Stimulated activated CD8-positive, alpha-beta memory T cell treated with anti-CD3 and anti-CD28 coated beads, Interleukin-15, amount 100 ng/mL, for 24 hours (primary cell): ENCODE results near the gene SF3A2.

ENCODE experiments used
- DNase-seq: peaks from one replicate; pipeline ENCODE4 v3.0.0-alpha.2; 2020; ENCODE audit warnings: low read depth

SF3A2 gene

DNA sequence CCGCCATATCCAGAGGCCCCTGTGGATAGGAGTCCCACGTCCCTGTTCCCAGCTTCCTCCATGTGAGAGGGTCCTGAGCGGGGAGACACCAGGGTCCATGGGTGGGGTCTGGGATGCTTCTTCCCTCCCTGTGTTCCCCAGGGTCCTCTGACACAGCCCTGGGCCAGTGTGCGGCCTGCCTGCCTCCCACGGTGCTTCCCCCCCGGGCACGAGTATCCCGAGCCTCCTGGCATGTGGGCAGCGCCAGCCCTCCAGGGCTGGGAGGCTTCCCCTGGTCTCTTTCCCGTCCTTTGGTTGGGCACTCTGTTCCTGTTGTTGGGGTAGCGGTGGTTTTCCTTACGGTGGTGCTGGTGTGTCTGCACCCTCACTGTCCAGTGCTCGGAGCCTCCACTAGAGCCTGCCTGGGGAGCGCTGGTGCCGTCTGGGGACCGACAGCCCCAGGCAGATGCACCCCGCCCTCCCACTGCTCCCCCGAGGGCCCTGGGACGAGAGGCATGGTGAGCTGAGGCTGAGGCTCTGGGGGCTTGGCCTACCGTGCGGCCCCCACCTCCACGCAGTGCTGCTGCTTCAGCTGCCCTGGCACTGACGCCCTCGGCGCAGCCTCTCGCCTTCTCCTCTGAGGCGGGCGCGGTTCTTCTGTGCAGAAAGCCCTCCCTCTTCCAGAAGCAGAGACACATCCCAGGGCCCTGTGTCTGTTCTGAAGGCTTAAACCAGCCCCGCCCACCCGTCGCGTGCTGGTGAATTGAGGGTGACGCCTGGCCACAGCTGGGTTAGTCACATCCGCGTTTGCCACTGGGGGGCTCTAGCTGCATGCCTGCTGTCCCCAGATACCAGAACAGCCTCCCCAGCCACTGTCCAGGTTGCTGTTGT is 28.4 kb upstream of the SF3A2 start:
- DNase-seq, result no peak

DNA sequence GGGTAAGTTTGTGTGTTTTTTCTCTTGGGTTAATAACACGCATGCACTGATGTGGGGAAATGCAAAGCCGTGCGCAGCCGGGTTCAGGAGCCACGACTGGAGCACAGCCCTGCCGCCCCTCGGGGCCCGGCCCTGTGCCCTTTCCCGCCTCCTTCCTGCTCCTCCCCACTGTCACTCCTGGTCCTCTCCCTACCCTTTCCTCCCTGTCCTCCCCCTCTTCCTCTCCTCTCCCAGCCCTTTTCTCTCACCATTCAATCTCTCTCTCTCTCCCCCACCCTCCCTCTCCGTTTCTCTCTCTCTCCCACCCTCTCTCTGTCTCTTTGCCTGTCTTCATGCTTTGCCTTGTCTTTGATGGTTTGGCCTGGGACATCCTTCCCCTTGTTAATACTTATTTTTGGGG is 27.6 kb upstream of the SF3A2 start:
- DNase-seq, result no peak

DNA sequence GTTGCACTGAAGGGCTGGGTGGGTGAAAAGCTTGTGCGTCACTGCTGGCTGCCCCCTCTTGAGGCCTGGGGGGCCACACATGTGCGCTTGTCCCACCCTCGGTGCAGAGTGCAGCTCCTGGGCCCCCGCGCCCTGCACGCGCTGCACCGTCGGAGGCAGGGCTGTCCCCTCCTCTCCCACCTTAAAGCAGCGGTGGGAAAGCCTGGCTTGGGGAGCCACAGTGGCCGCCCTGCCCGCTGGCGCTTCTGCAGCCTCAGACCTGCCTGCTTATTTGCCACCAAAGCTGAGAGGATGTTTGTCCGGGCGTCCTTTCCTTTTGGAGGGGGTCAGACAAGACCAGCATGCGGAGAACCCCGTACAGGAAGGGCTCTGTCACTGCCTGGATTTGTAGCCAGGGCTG is 27.2 kb upstream of the SF3A2 start:
- no peak for DNase-seq

- DNase-seq, result no peak
Measured at GRCh38 chr19:2210206-2210605, 26.4 kb upstream of the SF3A2 start.

DNA sequence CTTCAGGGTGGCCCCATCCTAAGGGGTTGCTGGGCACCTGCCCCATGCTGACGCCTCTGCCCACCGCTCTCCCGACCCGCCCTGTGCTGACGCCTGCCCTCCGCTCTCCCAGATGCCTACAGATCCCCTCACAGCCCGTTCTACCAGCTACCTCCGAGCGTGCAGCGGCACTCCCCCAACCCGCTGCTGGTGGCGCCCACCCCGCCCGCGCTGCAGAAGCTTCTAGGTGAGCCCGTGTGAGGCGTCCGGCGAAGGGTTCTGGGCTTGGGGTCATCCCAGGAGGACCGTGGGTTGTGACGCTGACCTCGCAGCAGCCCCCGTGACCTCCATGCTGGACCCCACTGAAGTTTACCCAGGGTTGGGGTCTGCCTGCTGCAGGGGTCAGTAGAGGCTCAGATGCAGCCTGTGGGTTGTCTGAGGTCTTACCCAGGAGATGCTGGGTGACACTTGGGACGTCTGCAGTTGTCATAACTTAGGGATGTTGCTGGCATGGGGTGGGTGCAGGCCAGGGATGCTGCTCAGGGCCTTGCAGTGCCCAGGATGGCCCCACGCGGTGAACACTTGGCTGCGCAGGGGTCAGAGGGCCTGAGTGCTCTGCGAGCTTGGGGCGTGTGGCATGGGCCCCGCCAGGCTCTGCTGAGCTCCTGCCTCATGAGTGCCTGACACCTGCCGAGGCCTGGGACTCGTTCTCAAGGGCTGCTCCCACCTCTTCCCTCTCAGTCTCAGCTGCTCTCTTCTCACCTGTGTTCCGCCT is 25.5 kb upstream of the SF3A2 start:
- DNase-seq, result no peak

GRCh38 chr19:2212861-2213711 is 23.5 kb upstream of the SF3A2 start:
- DNase-seq, result no peak

GRCh38 chr19:2213799-2214198 is 22.8 kb upstream of the SF3A2 start:
- no peak for DNase-seq

DNA sequence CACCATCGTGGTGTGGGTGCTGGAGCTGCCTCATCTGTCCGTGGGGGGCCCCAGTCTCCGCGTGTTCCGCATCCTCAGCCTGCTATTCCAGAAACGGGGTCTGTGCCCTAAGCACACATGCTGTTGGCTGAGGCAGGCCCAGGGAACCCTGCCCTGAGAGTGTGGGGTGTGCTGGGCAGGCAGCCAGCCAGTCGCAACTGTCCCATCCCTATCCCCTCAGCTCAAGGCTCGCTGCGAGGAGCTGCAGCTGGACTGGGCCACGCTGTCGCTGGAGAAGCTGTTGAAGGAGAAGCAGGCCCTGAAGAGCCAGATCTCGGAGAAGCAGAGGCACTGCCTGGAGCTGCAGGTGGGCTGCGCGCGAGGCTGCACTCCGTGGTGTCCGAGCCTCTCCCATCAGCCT is 22.4 kb upstream of the SF3A2 start:
- no peak for DNase-seq

- DNase-seq, result no peak
Measured at GRCh38 chr19:2215281-2215751, 21.3 kb upstream of the SF3A2 start.

DNA sequence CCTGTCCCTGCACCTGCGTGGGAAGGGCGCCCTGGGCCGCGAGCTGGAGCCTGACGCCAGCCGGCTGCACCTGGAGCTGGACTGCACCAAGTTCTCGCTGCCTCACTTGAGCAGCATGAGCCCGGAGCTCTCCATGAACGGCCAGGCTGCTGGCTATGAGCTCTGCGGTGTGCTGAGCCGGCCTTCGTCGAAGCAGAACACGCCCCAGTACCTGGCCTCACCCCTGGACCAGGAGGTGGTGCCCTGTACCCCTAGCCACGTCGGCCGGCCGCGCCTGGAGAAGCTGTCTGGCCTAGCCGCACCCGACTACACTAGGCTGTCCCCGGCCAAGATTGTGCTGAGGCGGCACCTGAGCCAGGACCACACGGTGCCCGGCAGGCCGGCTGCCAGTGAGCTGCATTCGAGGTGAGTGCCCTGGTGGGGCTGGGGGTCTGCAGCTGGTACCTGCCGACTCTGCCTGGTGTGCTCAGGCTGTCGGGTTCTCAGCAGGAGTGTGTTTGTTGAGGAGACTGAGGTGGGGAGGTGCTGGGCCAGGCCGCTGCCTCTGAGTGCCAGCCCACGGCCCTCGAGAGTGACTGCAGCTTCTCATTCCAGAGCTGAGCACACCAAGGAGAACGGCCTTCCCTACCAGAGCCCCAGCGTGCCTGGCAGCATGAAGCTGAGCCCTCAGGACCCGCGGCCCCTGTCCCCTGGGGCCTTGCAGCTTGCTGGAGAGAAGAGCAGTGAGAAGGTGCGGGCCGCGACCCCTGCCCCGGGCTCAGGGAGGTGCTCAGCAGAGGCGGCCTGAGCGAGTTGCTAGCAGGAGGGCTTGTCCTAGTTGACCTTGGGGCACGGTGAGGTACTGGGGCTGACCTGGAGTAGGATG is 20.0 kb upstream of the SF3A2 start:
- no peak for DNase-seq

GRCh38 chr19:2217591-2217990 is 19.0 kb upstream of the SF3A2 start:
- no peak for DNase-seq

DNA sequence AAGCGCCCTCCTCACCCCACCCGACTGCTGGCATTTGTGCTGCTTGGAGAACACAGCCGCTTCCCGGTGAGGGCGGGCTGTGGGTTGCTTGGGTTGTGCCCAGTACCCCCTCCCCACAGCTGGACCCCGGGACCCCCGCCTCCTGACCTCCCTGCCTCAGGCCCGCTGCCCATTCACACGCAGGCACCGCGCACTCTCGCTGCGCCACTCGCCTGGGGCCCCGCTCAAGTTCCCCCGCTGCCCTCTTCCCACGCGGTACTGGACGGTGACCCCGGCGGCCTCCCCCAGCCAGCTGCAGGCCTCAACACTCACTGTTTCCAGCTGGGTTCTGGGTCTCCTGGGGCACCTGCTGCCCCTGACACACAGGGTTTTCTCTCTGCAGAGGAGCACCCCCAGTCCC is 16.9 kb upstream of the SF3A2 start:
- no peak for DNase-seq

GRCh38 chr19:2221250-2221831 is 15.3 kb upstream of the SF3A2 start:
- no peak for DNase-seq

- DNase-seq, result no peak
Measured at GRCh38 chr19:2221918-2222317, 14.7 kb upstream of the SF3A2 start.

DNA sequence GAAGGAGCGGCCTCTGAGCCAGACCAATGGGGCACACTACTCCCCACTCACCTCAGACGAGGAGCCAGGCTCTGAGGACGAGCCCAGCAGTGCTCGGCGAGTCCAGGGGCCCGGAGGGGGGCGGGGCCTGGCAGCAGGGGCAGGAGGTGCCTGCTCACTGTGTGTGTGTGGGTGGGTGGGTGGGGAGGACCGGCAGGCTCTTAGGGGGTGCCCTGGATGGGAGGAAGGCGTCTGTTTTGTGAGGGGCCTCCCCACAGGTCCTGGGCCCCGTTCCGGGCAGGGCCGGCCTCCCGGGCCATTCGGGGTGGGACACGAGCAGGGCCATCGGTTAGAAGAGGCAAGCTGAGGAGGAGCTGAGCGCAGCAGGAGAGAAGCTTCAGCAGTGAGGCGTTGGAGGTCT is 13.2 kb upstream of the SF3A2 start:
- DNase-seq, result no peak

DNA sequence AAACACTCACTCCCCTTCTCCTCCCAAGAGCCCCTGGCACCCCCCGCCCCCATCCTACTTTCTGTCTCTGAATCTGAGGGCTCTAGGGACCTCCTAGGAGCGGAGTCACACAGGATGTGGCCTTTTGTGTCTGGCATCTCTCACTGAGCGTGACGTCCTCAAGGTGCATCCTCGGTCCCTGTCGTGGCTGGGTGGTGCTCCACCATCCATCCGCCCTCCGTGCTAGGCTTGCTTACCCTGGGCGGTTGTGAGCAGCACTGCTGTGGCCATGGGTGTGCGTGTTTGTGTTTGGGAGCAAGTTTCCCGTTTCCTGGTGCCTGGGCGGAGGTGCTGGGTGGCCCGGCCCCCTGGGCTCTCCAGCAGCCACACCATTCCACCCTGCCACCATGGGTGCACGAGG is 12.7 kb upstream of the SF3A2 start:
- no peak for DNase-seq

DNA sequence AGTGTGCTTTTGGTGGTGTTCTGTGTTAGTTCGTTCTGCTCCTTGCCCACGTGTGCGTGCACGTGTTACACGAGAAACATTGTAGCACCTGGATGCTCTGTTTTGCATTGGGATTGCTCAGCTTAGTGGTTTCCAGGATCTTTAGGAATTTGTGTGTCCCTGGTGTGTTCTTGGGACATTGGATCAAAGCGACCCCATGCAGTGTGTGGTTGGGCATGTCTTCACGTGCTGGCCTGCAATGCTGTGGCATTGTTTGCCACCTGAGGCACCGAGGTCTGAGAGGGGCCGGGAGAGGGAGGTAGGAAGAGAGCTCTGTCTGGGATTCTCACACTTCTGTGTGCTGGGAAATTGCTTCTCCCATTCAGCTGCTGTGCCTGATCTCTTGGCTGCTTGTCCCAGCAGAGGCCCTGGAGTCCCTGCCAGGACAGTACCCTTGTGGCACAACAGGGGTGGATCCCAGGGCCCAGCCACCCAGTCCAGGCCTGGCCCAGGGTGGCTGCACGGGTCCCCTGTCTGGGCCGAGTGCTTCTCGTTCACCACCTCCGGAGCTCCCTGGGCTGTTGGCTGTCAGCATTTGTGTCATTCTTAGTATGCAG is 11.8 kb upstream of the SF3A2 start:
- DNase-seq, result no peak

- DNase-seq, result no peak
Measured at GRCh38 chr19:2225415-2226050, 11.1 kb upstream of the SF3A2 start.

DNA sequence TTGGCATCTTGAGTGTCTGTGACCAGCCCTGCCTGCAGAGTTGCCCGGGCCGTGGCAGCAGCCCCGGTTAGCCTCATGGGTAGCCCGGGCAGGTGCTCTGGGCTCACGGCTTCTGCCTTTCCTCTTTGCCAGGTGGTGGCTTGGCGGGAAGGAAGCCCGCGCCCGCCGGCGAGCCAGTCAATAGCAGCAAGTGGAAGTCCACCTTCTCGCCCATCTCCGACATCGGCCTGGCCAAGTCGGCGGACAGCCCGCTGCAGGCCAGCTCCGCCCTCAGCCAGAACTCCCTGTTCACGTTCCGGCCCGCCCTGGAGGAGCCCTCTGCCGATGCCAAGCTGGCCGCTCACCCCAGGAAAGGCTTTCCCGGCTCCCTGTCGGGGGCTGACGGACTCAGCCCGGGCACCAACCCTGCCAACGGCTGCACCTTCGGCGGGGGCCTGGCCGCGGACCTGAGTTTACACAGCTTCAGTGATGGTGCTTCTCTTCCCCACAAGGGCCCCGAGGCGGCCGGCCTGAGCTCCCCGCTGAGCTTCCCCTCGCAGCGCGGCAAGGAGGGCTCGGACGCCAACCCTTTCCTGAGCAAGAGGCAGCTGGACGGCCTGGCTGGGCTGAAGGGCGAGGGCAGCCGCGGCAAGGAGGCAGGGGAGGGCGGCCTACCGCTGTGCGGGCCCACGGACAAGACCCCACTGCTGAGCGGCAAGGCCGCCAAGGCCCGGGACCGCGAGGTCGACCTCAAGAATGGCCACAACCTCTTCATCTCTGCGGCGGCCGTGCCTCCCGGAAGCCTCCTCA is 10.4 kb upstream of the SF3A2 start:
- DNase-seq, result no peak
